Endothelial cell of umbilical vein (primary cell): ENCODE data around the gene DCLK2.

ENCODE experiments used
- EZH2 ChIP-seq: IDR thresholded peaks from 2 replicates; pipeline ENCODE4 v1.6.1; 2012; ENCODE audit warnings: borderline replicate concordance, low read depth, mild to moderate bottlenecking, moderate library complexity, low read length, inconsistent platforms; ENCODE audit not compliant: severe bottlenecking
- POLR2A ChIP-seq: IDR thresholded peaks from 2 replicates; pipeline ENCODE4 v1.6.1; 2012; ENCODE audit warnings: low read depth, mild to moderate bottlenecking, control low read depth, low read length
- TF ChIP-seq, protein P1 (sequence below), 2 donors: IDR thresholded peaks; 1 replicate in 1 of 2; 2 replicates in 1 of 2; pipeline ENCODE4 v1.5.1; 2011; ENCODE audit warnings: low read length in 2 of 2, mild to moderate bottlenecking in 2 of 2, moderate library complexity in 2 of 2, control low read depth in 1 of 2, inconsistent platforms in 1 of 2, low read depth in 1 of 2; ENCODE audit not compliant: insufficient read depth in 1 of 2; ENCODE audit errors: extremely low read depth in 1 of 2

DNA sequence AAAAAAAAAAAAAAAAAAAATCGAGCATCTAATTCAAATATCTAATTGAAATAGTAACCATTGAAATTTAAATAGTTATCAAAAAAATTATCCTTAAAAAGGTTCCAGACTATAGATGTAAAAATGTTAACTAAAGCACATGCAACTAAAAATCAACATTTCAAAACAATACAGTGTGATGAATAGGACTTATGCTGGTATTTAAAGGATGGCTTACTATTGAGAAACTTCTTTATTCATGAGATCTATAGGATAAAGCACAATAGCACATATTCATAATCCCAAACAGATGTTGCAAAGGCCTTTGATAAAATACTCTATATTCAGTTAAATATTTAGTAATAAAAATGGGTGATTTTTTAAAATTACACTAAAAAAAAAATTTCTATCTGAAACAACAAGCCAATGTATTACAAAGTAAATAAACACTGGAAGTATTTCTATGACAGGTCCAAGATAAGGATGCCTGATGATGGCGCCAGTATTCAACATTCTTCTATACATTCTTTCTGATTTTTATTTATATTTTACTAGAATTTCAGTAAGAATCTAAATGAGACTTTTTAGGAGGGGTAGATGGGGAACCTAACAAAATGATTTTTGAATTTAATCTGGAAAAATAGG is 26.3 kb downstream of the DCLK2 start:
- TF ChIP-seq, protein P1, sequence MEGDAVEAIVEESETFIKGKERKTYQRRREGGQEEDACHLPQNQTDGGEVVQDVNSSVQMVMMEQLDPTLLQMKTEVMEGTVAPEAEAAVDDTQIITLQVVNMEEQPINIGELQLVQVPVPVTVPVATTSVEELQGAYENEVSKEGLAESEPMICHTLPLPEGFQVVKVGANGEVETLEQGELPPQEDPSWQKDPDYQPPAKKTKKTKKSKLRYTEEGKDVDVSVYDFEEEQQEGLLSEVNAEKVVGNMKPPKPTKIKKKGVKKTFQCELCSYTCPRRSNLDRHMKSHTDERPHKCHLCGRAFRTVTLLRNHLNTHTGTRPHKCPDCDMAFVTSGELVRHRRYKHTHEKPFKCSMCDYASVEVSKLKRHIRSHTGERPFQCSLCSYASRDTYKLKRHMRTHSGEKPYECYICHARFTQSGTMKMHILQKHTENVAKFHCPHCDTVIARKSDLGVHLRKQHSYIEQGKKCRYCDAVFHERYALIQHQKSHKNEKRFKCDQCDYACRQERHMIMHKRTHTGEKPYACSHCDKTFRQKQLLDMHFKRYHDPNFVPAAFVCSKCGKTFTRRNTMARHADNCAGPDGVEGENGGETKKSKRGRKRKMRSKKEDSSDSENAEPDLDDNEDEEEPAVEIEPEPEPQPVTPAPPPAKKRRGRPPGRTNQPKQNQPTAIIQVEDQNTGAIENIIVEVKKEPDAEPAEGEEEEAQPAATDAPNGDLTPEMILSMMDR (IDR thresholded peaks at IDR 0.05; ENCODE audit: extremely low read depth in 1 of 2, insufficient read depth in 1 of 2, low read depth in 1 of 2, low read length in 2 of 2), result no peak
- TF ChIP-seq POLR2A, result no peak
- no peak for TF ChIP-seq EZH2
